ENCODE measurements around the gene SPTLC2. TPM values are rescaled to one million over a fixed set of nuclear protein-coding genes. Genes with fewer than 3 reads are reported as not detected.
A peak's percentile ranks its signal among the peaks of the same experiment; 100 is the strongest.

SPTLC2 gene
- total RNA-seq, 1 donor from 2014 or later: 44.2 TPM

GRCh38 chr14:77562681-77563080 is 53.8 kb downstream of the SPTLC2 start:
- H3K27ac ChIP-seq: no peak overlapping the region
- TF ChIP-seq CTCF (IDR thresholded peaks at IDR 0.05): no peak
- H3K27me3 ChIP-seq: no peaks in the 10 kb centered on the region
- peaks cover 39% of the 10 kb centered on the region for H3K36me3 ChIP-seq
- H3K4me1 ChIP-seq: no peaks in the 10 kb centered on the region
- DNase-seq: no peak
- no peak for ATAC-seq
- no peaks in the 10 kb centered on the region for H3K9me3 ChIP-seq
- intact Hi-C loops (cut with DNase I): no loop called here
- no peak overlapping the region for H3K4me3 ChIP-seq

- Histone ChIP-seq H3K27me3 (no peaks in the 10 kb centered on the region), H3K4me3 (no peak overlapping the region), H3K36me3 (peaks cover 47% of the 10 kb centered on the region), H3K9me3 (no peaks in the 10 kb centered on the region), H3K27ac (no peak overlapping the region), H3K4me1 (no peaks in the 10 kb centered on the region)
- no peak for TF ChIP-seq CTCF (IDR thresholded peaks at IDR 0.05)
- intact Hi-C loops (cut with DNase I): no loop called here
- no peak for DNase-seq
- no peak for ATAC-seq
Measured at GRCh38 chr14:77561881-77562280, 54.6 kb downstream of the SPTLC2 start.

GRCh38 chr14:77559381-77559780 is 57.1 kb downstream of the SPTLC2 start:
- no peak for ATAC-seq
- intact Hi-C loops (cut with DNase I): no loop called here
- no peak overlapping the region for H3K27ac ChIP-seq
- H3K4me1 ChIP-seq: no peaks in the 10 kb centered on the region
- H3K4me3 ChIP-seq: no peak overlapping the region
- H3K36me3 ChIP-seq: peaks cover 71% of the 10 kb centered on the region
- no peaks in the 10 kb centered on the region for H3K9me3 ChIP-seq
- no peak for DNase-seq
- TF ChIP-seq CTCF (IDR thresholded peaks at IDR 0.05): no peak
- H3K27me3 ChIP-seq: no peaks in the 10 kb centered on the region

GRCh38 chr14:77557391-77557790 is 59.0 kb downstream of the SPTLC2 start:
- peaks cover 67% of the 10 kb centered on the region for H3K36me3 ChIP-seq
- H3K27me3 ChIP-seq: no peaks in the 10 kb centered on the region
- intact Hi-C loops (cut with DNase I): no loop called here
- no peaks in the 10 kb centered on the region for H3K9me3 ChIP-seq
- H3K27ac ChIP-seq: no peak overlapping the region
- peaks cover 6% of the 10 kb centered on the region for H3K4me1 ChIP-seq
- H3K4me3 ChIP-seq: no peak overlapping the region
- ATAC-seq: no peak
- TF ChIP-seq CTCF (IDR thresholded peaks at IDR 0.05): no peak
- DNase-seq: no peak

GRCh38 chr14:77556946-77557345 is 59.5 kb downstream of the SPTLC2 start:
- H3K4me3 ChIP-seq: no peak overlapping the region
- no peaks in the 10 kb centered on the region for H3K27me3 ChIP-seq
- intact Hi-C loops (cut with DNase I): no loop called here
- DNase-seq (no peak), ATAC-seq (peak; percentile 9)
- H3K4me1 ChIP-seq: peaks cover 6% of the 10 kb centered on the region
- TF ChIP-seq CTCF (IDR thresholded peaks at IDR 0.05): no peak
- no peak overlapping the region for H3K27ac ChIP-seq
- H3K36me3 ChIP-seq: peaks cover 67% of the 10 kb centered on the region
- H3K9me3 ChIP-seq: no peaks in the 10 kb centered on the region

Data from upper lobe of right lung (tissue), 1 donor.